HepG2 (cell line): ENCODE results near the gene VGLL4. TPM values are rescaled to one million over a fixed set of nuclear protein-coding genes. Genes with fewer than 3 reads are reported as not detected.

ENCODE experiments used
- ATAC-seq: fragments of 200-7000 bp; cut with Tn5 transposase; 3 replicates; pipeline ENCODE4 v1.9.1; 2020; ENCODE audit warnings: mild to moderate bottlenecking, moderate library complexity
- BruUV-seq: library from RNA; stranded (reverse); fragments of 400-500 nt; replicated peaks from 2 replicates; lab custom pipeline; 2021; lab: Mats Ljungman, UMichigan
- CTCF ChIA-PET: fragments of 300-600 bp; formaldehyde crosslinking; extraction: SDS; loops from one replicate; lab custom pipeline; 2021; ENCODE audit warnings: low total read pairs, inconsistent platforms, low intra/inter-chr PET ratio; lab: Yijun Ruan, JAX
- POLR2A ChIA-PET: fragments of 350-600 bp; sonication (Branson Sonifier 250); formaldehyde crosslinking; loops from one replicate; lab custom pipeline; 2020; ENCODE audit warnings: antibody characterized with exemption, inconsistent platforms; lab: Yijun Ruan, JAX
- DNase-seq: peaks from one replicate; pipeline ENCODE4 v3.0.0-alpha.2; 2015; ENCODE audit warnings: low spot score
- FAIRE-seq: peaks from 3 replicates; lab custom pipeline; 2011; peaks lifted over from hg19 to GRCh38; lab: Jason Lieb, UNC
- H2AFZ ChIP-seq: one replicate; pipeline ENCODE4 v1.6.1; 2011; ENCODE audit warnings: low read length, inconsistent platforms
- H3K27ac ChIP-seq: fragments of 300-600 bp; 3 replicates; pipeline ENCODE4 v1.8.0; 2011; ENCODE audit warnings: mixed run types, mild to moderate bottlenecking, mixed read lengths, low read length, inconsistent platforms; ENCODE audit not compliant: insufficient read depth; ENCODE audit errors: extremely low read length
- H3K27me3 ChIP-seq, 2 experiments: fragments of 200-600 bp in 1 of 2; 2 replicates in 1 of 2; 3 replicates in 1 of 2; pipeline versions ENCODE4 v1.6.0 to v1.8.0; 2011; ENCODE audit warnings: low read length in 2 of 2, mild to moderate bottlenecking in 2 of 2, moderate library complexity in 2 of 2, inconsistent platforms in 1 of 2; ENCODE audit not compliant: insufficient read depth in 2 of 2, control insufficient read depth in 1 of 2
- H3K36me3 ChIP-seq, 2 experiments: fragments of 200-600 bp in 1 of 2; replicated peaks in 1 of 2; 2 replicates in 1 of 2; 3 replicates in 1 of 2; pipeline versions ENCODE4 v1.5.1 to v1.8.0; 2011; ENCODE audit warnings: low read length in 2 of 2, inconsistent platforms in 1 of 2; ENCODE audit not compliant: insufficient read depth in 2 of 2, control insufficient read depth in 1 of 2
- H3K4me1 ChIP-seq: 2 replicates; pipeline ENCODE4 v1.5.1; 2012; ENCODE audit warnings: low read length, inconsistent platforms; ENCODE audit not compliant: insufficient read depth
- H3K4me2 ChIP-seq: 2 replicates; pipeline ENCODE4 v1.6.0; 2011; ENCODE audit warnings: low read depth, low read length, inconsistent platforms
- H3K4me3 ChIP-seq, 3 experiments: fragments of 200-600 bp in 1 of 3; sonication (generic), shearing (Covaris generic) in 1 of 3; replicated peaks in 1 of 3; 2 replicates each; pipeline ENCODE4 v1.5.1; 2011 to 2016; ENCODE audit warnings: low read length in 3 of 3, inconsistent platforms in 2 of 3, low read depth in 2 of 3, mild to moderate bottlenecking in 2 of 3, control low read depth in 1 of 3, mixed read lengths in 1 of 3; ENCODE audit not compliant: insufficient read depth in 1 of 3
- H3K79me2 ChIP-seq: one replicate; pipeline ENCODE4 v1.6.1; 2011; ENCODE audit warnings: low read length, inconsistent platforms; ENCODE audit not compliant: insufficient read depth
- H3K9ac ChIP-seq: 2 replicates; pipeline ENCODE4 v1.6.0; 2011; ENCODE audit warnings: mild to moderate bottlenecking, low read depth, low read length, inconsistent platforms; ENCODE audit not compliant: insufficient read depth
- H3K9me3 ChIP-seq: 2 replicates; pipeline ENCODE4 v1.5.1; 2012; ENCODE audit warnings: mild to moderate bottlenecking, low read length
- H4K20me1 ChIP-seq: 2 replicates; pipeline ENCODE4 v1.6.0; 2011; ENCODE audit warnings: inconsistent platforms, mild to moderate bottlenecking, low read length, moderate library complexity; ENCODE audit not compliant: insufficient read depth
- ADNP ChIP-seq: sonication (generic); formaldehyde crosslinking; IDR thresholded peaks from 2 replicates; pipeline ENCODE4 v1.4.0; 2020; ENCODE audit warnings: missing genetic modification reagents
- ARID4A ChIP-seq: sonication (generic); formaldehyde crosslinking; IDR thresholded peaks from 2 replicates; pipeline ENCODE4 v1.5.0; 2020; ENCODE audit warnings: mild to moderate bottlenecking, missing genetic modification reagents, borderline replicate concordance
- CEBPG ChIP-seq: IDR thresholded peaks from 2 replicates; pipeline ENCODE4 v1.6.1; 2016
- FOXA3 ChIP-seq: IDR thresholded peaks from 2 replicates; pipeline ENCODE4 v1.6.1; 2016; ENCODE audit warnings: missing genetic modification reagents, missing compliant biosample characterization
- MLLT10 ChIP-seq: sonication (generic); formaldehyde crosslinking; IDR thresholded peaks from 2 replicates; pipeline ENCODE4 v1.4.0; 2020; ENCODE audit warnings: missing genetic modification reagents
- RBM22 ChIP-seq: fragments of 200-400 bp; formaldehyde crosslinking; optimal IDR thresholded peaks from 2 replicates; pipeline ENCODE3; 2017; ENCODE audit warnings: mild to moderate bottlenecking, low read length, moderate library complexity
- TBX2 ChIP-seq: sonication (generic); formaldehyde crosslinking; IDR thresholded peaks from 2 replicates; pipeline ENCODE4 v1.5.0; 2020; ENCODE audit warnings: missing genetic modification reagents, mild to moderate bottlenecking, borderline replicate concordance
- YEATS2 ChIP-seq: sonication (generic); formaldehyde crosslinking; IDR thresholded peaks from 2 replicates; pipeline ENCODE4 v1.4.0; 2020; ENCODE audit warnings: missing genetic modification reagents, borderline replicate concordance
- ZBTB43 ChIP-seq: sonication (generic); formaldehyde crosslinking; conservative IDR thresholded peaks from 2 replicates; pipeline ENCODE4 v1.4.0; 2020; ENCODE audit warnings: missing genetic modification reagents
- ZNF451 ChIP-seq: sonication (generic); formaldehyde crosslinking; IDR thresholded peaks from 2 replicates; pipeline ENCODE4 v1.5.0; 2020; ENCODE audit warnings: mild to moderate bottlenecking, missing genetic modification reagents
- ZNF672 ChIP-seq: sonication (generic); formaldehyde crosslinking; IDR thresholded peaks from 2 replicates; pipeline ENCODE4 v1.8.1; 2022; ENCODE audit warnings: missing genetic modification reagents
- ZNF709 ChIP-seq: sonication (generic); formaldehyde crosslinking; IDR thresholded peaks from 2 replicates; pipeline ENCODE4 v1.5.0; 2020; ENCODE audit warnings: mild to moderate bottlenecking, missing genetic modification reagents
- WGBS: methylation state at CpG from one replicate; pipeline ENCODE4 v1.1.6; 2017; ENCODE audit warnings: low lambda C conversion rate; 5-methylcytosine and 5-hydroxymethylcytosine counted together
- in situ Hi-C: cut with HindIII; loops from 2 replicates; pipeline ENCODE4 v1.10.0; 2017; ENCODE audit warnings: low pct_unique_long_range_greater_than_20kb; ENCODE audit not compliant: extremely low pct_ligation_motif_present
- intact Hi-C: fragments of 100-400 bp; cut with micrococcal nuclease; formaldehyde crosslinking; loops from one replicate; pipeline ENCODE4 v1.10.0; 2022; ENCODE audit not compliant: unreplicated experiment
- polyA plus RNA-seq, 8 experiments: library from polyadenylated mRNA; depleted of rRNA in 3 of 8; stranded (reverse) in 7 of 8; unstranded in 1 of 8; fragments of >200 nt; fragmentation: Illumina TruSeq in 4 of 8; extraction: Trizol in 4 of 8; gene quantifications; 2 replicates each; pipeline versions ENCODE4 v1.2.1 to v1.2.3, GENCODE V29; 2011 to 2016; ENCODE audit warnings: low read depth in 4 of 8, missing spikeins in 1 of 8, mixed read lengths in 1 of 8; ENCODE audit not compliant: insufficient read depth in 1 of 8
- total RNA-seq, 5 experiments: library from RNA; depleted of rRNA; stranded (reverse); fragments of >200 nt; fragmentation: Illumina TruSeq; extraction: Trizol; gene quantifications; 2 replicates each; pipeline ENCODE4 v1.2.3, GENCODE V29; 2016; ENCODE audit warnings: low read depth in 1 of 5

Gene VGLL4
- total and polyA plus RNA-seq, 2 of the 13 experiments (the other 11 are each of a cell fraction or from before 2014, with no cell fraction given): 23.2 to 39.0 TPM

GRCh38 chr3:11609481-11609880 is 34.2 kb downstream of the VGLL4 start:
- peak overlapping the region; percentile 55 for H3K27ac ChIP-seq
- no TSS peak for BruUV-seq
- peaks cover 97% of the 10 kb centered on the region for H3K79me2 ChIP-seq
- TF ChIP-seq TBX2 (CRISPR knock-in tag) (0 out of 2 replicates have a peak, but pooled peaks have one; percentile 0), RBM22 (peak; percentile 26), ZNF709 (no peak), ZNF451 (CRISPR knock-in tag) (no peak)
- peaks cover 23% of the 10 kb centered on the region for H4K20me1 ChIP-seq
- peak overlapping the region; percentile 43; the same call in 1 of the 2 replicates for H3K4me2 ChIP-seq
- peaks cover 3 to 6% of the 10 kb centered on the region in 2 experiments; a peak in 4 of 5 replicates for H3K36me3 ChIP-seq
- H3K9ac ChIP-seq: peak overlapping the region; percentile 27; the same call in 1 of the 2 replicates
- intact Hi-C loops (loop anchor here (5.0 kb wide), 1 partner anchor 33 kb away; the partner anchor contains the start of gene VGLL4), in situ Hi-C loops (no loop called here)
- ATAC-seq (no peak), FAIRE-seq (no peak), DNase-seq (no peak)
- H3K4me1 ChIP-seq: peaks cover 69% of the 10 kb centered on the region
- CTCF ChIA-PET: no interaction called here
- 96% methylated on average over 9 of the region's 9 CpGs for WGBS
- no peaks in the 10 kb centered on the region for H3K27me3 ChIP-seq
- H3K9me3 ChIP-seq: no peaks in the 10 kb centered on the region
- no peak overlapping the region for H2AFZ ChIP-seq
- POLR2A ChIA-PET: interaction anchor here (1.7 kb wide), 1 partner anchor 34 kb away, joined by 3 read pairs; the partner anchor contains the start of gene VGLL4
- H3K4me3 ChIP-seq: 0 out of 6 replicates have a peak overlapping the region, but pooled peaks of 1 of the 3 experiments have one; percentile 14

- H3K27me3 ChIP-seq: no peaks in the 10 kb centered on the region
- no TSS peak for BruUV-seq
- ChIA-PET POLR2A (no interaction called here), CTCF (no interaction called here)
- H3K27ac ChIP-seq: peak overlapping the region; percentile 22
- 38% methylated on average over 3 of the region's 3 CpGs for WGBS
- no peak overlapping the region for H3K4me3 ChIP-seq
- 0 out of 3 replicates have a peak, but pooled peaks have one; percentile 11 for ATAC-seq
- peaks cover 19% of the 10 kb centered on the region for H4K20me1 ChIP-seq
- peaks cover 3 to 9% of the 10 kb centered on the region in 2 experiments; a peak in 4 of 5 replicates for H3K36me3 ChIP-seq
- in situ Hi-C loops (no loop called here), intact Hi-C loops (loop anchor here (5.0 kb wide), 1 partner anchor 34 kb away; the partner anchor contains the start of gene VGLL4)
- DNase-seq: peak; percentile 30
- no peaks in the 10 kb centered on the region for H3K9me3 ChIP-seq
- H3K4me1 ChIP-seq: peaks cover 52% of the 10 kb centered on the region
- H3K9ac ChIP-seq: no peak overlapping the region
- H3K4me2 ChIP-seq: no peak overlapping the region
- peaks cover 97% of the 10 kb centered on the region for H3K79me2 ChIP-seq
- peak; percentile 74 for FAIRE-seq
- no peak overlapping the region for H2AFZ ChIP-seq
- TF ChIP-seq YEATS2: no peak
- no peak for TF ChIP-seq ARID4A
- peak; percentile 29; the same call in 1 of the 2 replicates for TF ChIP-seq FOXA3
- peak; percentile 47; the same call in 1 of the 2 replicates for TF ChIP-seq CEBPG (CRISPR knock-in tag)
- no peak for TF ChIP-seq ZNF672 (CRISPR knock-in tag)
- peak; percentile 70; the same call in 1 of the 2 replicates for TF ChIP-seq ZBTB43 (CRISPR knock-in tag)
- no peak for TF ChIP-seq ADNP (CRISPR knock-in tag)
- TF ChIP-seq MLLT10: no peak
These were observed 35.9 kb downstream of the VGLL4 start for GRCh38 chr3:11607816-11608215.
